Measurements from ENCODE around the gene SPNS2.

The SPNS2 gene

GRCh38 chr17:4479340-4479981 is 19.2 kb upstream of the SPNS2 start:
- Mint-ChIP-seq H3K4me3 (no peak overlapping the region), H3K36me3 (ENCODE audit: low read depth) (no peaks in the 10 kb centered on the region), H3K4me1 (peaks cover 54% of the 10 kb centered on the region), H3K27ac (no peak overlapping the region), H3K9me3 (no peaks in the 10 kb centered on the region), H3K27me3 (ENCODE audit: low read depth, poor library complexity) (peaks cover 4% of the 10 kb centered on the region)
- DNase-seq, result no peak
- TF ChIP-seq, protein P1, sequence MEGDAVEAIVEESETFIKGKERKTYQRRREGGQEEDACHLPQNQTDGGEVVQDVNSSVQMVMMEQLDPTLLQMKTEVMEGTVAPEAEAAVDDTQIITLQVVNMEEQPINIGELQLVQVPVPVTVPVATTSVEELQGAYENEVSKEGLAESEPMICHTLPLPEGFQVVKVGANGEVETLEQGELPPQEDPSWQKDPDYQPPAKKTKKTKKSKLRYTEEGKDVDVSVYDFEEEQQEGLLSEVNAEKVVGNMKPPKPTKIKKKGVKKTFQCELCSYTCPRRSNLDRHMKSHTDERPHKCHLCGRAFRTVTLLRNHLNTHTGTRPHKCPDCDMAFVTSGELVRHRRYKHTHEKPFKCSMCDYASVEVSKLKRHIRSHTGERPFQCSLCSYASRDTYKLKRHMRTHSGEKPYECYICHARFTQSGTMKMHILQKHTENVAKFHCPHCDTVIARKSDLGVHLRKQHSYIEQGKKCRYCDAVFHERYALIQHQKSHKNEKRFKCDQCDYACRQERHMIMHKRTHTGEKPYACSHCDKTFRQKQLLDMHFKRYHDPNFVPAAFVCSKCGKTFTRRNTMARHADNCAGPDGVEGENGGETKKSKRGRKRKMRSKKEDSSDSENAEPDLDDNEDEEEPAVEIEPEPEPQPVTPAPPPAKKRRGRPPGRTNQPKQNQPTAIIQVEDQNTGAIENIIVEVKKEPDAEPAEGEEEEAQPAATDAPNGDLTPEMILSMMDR (IDR thresholded peaks at IDR 0.05), result no peak

DNA sequence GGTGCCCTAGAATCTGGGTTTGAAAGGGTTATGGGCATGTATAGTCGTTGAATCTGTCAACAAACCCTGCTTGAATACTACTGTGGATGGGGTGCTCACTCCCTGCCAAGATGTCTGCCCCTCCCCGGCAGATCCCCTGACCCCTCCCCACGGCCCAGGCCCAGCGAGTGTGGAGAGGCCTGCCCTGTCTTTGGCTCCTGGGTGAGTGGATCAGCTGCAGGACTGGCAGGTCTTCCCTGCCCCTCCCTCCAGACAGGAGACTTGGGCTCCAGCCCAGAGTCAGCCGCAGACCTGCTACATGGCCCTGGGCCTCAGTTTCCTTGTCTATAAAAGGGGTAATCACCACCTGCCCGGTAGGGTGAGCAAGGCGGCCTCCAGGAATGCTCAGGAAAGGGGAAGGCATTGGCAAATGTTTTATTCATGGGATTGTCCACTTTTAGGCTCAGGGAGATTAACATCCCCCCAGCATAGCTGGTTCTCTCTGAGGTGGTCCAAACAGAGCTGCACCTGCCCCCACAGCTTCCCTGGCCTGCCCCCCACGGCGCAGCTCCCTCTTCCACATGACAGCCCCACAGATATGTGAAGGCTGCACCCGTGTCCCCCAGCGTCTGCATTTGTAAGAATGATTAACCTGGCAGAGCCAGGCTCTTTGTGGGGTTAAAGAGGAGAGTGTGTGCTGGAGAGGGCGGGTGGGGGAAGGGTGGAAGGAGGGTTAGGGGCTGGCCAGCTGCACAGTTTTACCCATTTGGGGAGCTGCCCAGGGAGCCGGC is 18.5 kb upstream of the SPNS2 start:
- no peaks in the 10 kb centered on the region for H3K36me3 Mint-ChIP-seq (ENCODE audit: low read depth)
- H3K4me1 Mint-ChIP-seq, result peaks cover 47% of the 10 kb centered on the region
- no peak overlapping the region for H3K4me3 Mint-ChIP-seq
- no peak for DNase-seq
- H3K9me3 Mint-ChIP-seq, result no peaks in the 10 kb centered on the region
- no peak overlapping the region for H3K27ac Mint-ChIP-seq
- peaks cover 4% of the 10 kb centered on the region for H3K27me3 Mint-ChIP-seq (ENCODE audit: low read depth, poor library complexity)
- TF ChIP-seq, protein P1 (IDR thresholded peaks at IDR 0.05), result no peak

GRCh38 chr17:4480929-4481898 is 17.5 kb upstream of the SPNS2 start:
- H3K9me3 Mint-ChIP-seq, result no peaks in the 10 kb centered on the region
- peaks cover 43% of the 10 kb centered on the region for H3K4me1 Mint-ChIP-seq
- DNase-seq, result no peak
- TF ChIP-seq, protein P1 (IDR thresholded peaks at IDR 0.05), result no peak
- peak overlapping the region; percentile 88 for H3K27ac Mint-ChIP-seq
- peaks cover 8% of the 10 kb centered on the region for H3K27me3 Mint-ChIP-seq (ENCODE audit: low read depth, poor library complexity)
- no peak overlapping the region for H3K4me3 Mint-ChIP-seq
- no peaks in the 10 kb centered on the region for H3K36me3 Mint-ChIP-seq (ENCODE audit: low read depth)

- peaks cover 38% of the 10 kb centered on the region for H3K4me1 Mint-ChIP-seq
- no peak for DNase-seq
- peaks cover 4% of the 10 kb centered on the region for H3K27me3 Mint-ChIP-seq (ENCODE audit: low read depth, poor library complexity)
- no peak overlapping the region for H3K27ac Mint-ChIP-seq
- no peaks in the 10 kb centered on the region for H3K36me3 Mint-ChIP-seq (ENCODE audit: low read depth)
- no peaks in the 10 kb centered on the region for H3K9me3 Mint-ChIP-seq
- TF ChIP-seq, protein P1 (IDR thresholded peaks at IDR 0.05), result no peak
- no peak overlapping the region for H3K4me3 Mint-ChIP-seq
Measured at GRCh38 chr17:4482338-4483011, 16.2 kb upstream of the SPNS2 start.

DNA sequence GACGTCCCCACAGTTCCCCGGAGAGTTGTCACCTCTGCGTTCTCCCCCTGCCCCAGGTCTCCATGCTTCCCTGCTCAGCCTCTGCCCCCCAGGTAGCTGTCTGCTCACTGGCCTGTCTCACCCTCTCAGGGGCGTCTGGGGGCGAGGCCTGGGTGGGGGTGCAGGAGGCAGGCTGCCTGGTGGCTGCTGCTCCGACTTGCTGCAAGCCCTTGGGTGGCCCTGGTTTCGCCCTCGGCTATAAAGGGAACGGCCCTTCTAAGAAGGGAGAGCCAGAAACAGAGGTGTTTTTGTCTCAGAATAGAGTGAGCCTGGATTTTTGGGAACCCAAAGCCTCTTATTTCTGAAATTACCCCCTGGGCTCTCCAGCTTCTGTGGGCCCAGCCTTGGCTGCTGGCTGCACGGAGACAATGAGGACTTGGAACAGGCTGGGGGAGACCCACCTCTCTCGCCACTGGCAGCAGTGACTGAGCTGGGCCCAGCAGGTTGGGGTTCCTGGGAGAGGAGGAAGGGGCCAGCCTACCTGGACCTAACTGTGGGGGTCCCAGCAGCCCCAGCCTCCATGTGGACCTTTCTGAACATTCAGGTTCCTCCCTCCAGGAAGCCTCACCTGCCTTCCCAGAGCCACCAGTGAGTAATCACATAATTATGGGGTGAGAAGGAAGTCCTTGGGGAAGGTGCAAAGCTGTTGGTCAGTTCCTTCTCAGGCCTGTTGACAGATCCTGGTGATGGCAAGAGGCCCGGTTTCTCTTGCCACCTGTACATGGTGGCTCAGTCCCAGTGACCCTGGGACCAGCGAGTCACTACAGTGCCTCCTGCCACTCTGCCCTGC is 15.5 kb upstream of the SPNS2 start:
- no peak for DNase-seq
- TF ChIP-seq, protein P1 (IDR thresholded peaks at IDR 0.05), result no peak
- no peak overlapping the region for H3K27ac Mint-ChIP-seq
- H3K27me3 Mint-ChIP-seq (ENCODE audit: low read depth, poor library complexity), result peaks cover 4% of the 10 kb centered on the region
- H3K4me3 Mint-ChIP-seq, result no peak overlapping the region
- no peaks in the 10 kb centered on the region for H3K36me3 Mint-ChIP-seq (ENCODE audit: low read depth)
- H3K9me3 Mint-ChIP-seq, result no peaks in the 10 kb centered on the region
- peaks cover 39% of the 10 kb centered on the region for H3K4me1 Mint-ChIP-seq
